Endothelial cell of umbilical vein (primary cell): ENCODE data around the gene STAT1. TPM values are rescaled to one million over a fixed set of nuclear protein-coding genes. Genes with fewer than 3 reads are reported as not detected.

ENCODE experiments used
- BruUV-seq: library from RNA; stranded (reverse); fragments of 400-500 nt; replicated peaks from 2 replicates; lab custom pipeline; 2021; lab: Mats Ljungman, UMichigan
- CTCF ChIA-PET: fragments of 300-600, 350-600 bp; sonication (Branson Sonifier 250); formaldehyde crosslinking; loops from one replicate; lab custom pipeline; 2021; ENCODE audit warnings: antibody characterized with exemption, inconsistent platforms; lab: Charles Lee
- POLR2A ChIA-PET: fragments of 300-600, 350-600 bp; sonication (Branson Sonifier 250); formaldehyde crosslinking; loops from one replicate; lab custom pipeline; 2021; ENCODE audit warnings: antibody characterized with exemption, inconsistent platforms; lab: Charles Lee
- DNase-seq: peaks from one replicate; pipeline ENCODE4 v3.0.0-alpha.2; 2011; ENCODE audit warnings: low read depth, low spot score
- FAIRE-seq: peaks from 2 replicates; lab custom pipeline; 2011; peaks lifted over from hg19 to GRCh38; lab: Jason Lieb, UNC
- H2AFZ ChIP-seq: 2 replicates; pipeline ENCODE4 v1.6.0; 2012; ENCODE audit warnings: low read depth, low read length, control low read depth, inconsistent platforms
- H3K27ac ChIP-seq: 2 replicates; pipeline ENCODE4 v1.5.1; 2011; ENCODE audit warnings: low read depth, mild to moderate bottlenecking, control low read depth, low read length, moderate library complexity; ENCODE audit not compliant: insufficient read depth
- H3K27me3 ChIP-seq, 2 experiments: 2 replicates each; pipeline versions ENCODE4 v1.6.0 to v1.6.1; 2011; ENCODE audit warnings: low read length in 2 of 2, mixed read lengths in 1 of 2; ENCODE audit not compliant: control insufficient read depth in 2 of 2, insufficient read depth in 2 of 2
- H3K36me3 ChIP-seq, 2 experiments: 2 replicates in 1 of 2; 3 replicates in 1 of 2; pipeline ENCODE4 v1.5.1; 2011; ENCODE audit warnings: low read length in 2 of 2, mild to moderate bottlenecking in 1 of 2, moderate library complexity in 1 of 2; ENCODE audit not compliant: control insufficient read depth in 2 of 2, insufficient read depth in 2 of 2; ENCODE audit errors: extremely low read depth in 1 of 2
- H3K4me1 ChIP-seq: 3 replicates; pipeline ENCODE4 v1.5.1; 2011; ENCODE audit warnings: mild to moderate bottlenecking, low read length; ENCODE audit not compliant: control insufficient read depth, insufficient read depth; ENCODE audit errors: extremely low read depth
- H3K4me2 ChIP-seq: 2 replicates; pipeline ENCODE4 v1.6.1; 2011; ENCODE audit warnings: low read length, control low read depth, mixed read lengths; ENCODE audit not compliant: insufficient read depth
- H3K4me3 ChIP-seq, 3 experiments: fragments of 200-600 bp in 1 of 3; sonication (generic), shearing (Covaris generic) in 1 of 3; replicated peaks in 1 of 3; 2 replicates each; pipeline ENCODE4 v1.5.1; 2011 to 2016; ENCODE audit warnings: control low read depth in 3 of 3, low read length in 3 of 3, mild to moderate bottlenecking in 2 of 3, inconsistent platforms in 1 of 3, low read depth in 1 of 3, moderate library complexity in 1 of 3; ENCODE audit not compliant: insufficient read depth in 1 of 3
- H3K79me2 ChIP-seq: 2 replicates; pipeline ENCODE4 v1.6.0; 2012; ENCODE audit warnings: low read length, inconsistent platforms; ENCODE audit not compliant: control insufficient read depth, insufficient read depth
- H3K9ac ChIP-seq: replicated peaks from 2 replicates; pipeline ENCODE3; 2011; ENCODE audit warnings: low read length, control low read depth; ENCODE audit not compliant: insufficient read depth; ENCODE audit errors: extremely low read depth
- H3K9me1 ChIP-seq: replicated peaks from 3 replicates; pipeline ENCODE4 v1.6.0; 2011; ENCODE audit warnings: mild to moderate bottlenecking, low read length; ENCODE audit not compliant: control insufficient read depth, insufficient read depth; ENCODE audit errors: extremely low read depth
- H3K9me3 ChIP-seq: replicated peaks from 2 replicates; pipeline ENCODE4 v1.5.1; 2012; ENCODE audit warnings: low read length, inconsistent platforms; ENCODE audit not compliant: control insufficient read depth, insufficient read depth
- H4K20me1 ChIP-seq: replicated peaks from 2 replicates; pipeline ENCODE3; 2011; ENCODE audit warnings: mild to moderate bottlenecking, low read length; ENCODE audit not compliant: control insufficient read depth, insufficient read depth; ENCODE audit errors: extremely low read depth
- CTCF ChIP-seq, 2 donors: IDR thresholded peaks; 1 replicate in 1 of 2; 2 replicates in 1 of 2; pipeline ENCODE4 v1.5.1; 2011; ENCODE audit warnings: low read length in 2 of 2, mild to moderate bottlenecking in 2 of 2, moderate library complexity in 2 of 2, control low read depth in 1 of 2, inconsistent platforms in 1 of 2, low read depth in 1 of 2; ENCODE audit not compliant: insufficient read depth in 1 of 2; ENCODE audit errors: extremely low read depth in 1 of 2
- EZH2 ChIP-seq: IDR thresholded peaks from 2 replicates; pipeline ENCODE4 v1.6.1; 2012; ENCODE audit warnings: borderline replicate concordance, low read depth, mild to moderate bottlenecking, moderate library complexity, low read length, inconsistent platforms; ENCODE audit not compliant: severe bottlenecking
- FOS ChIP-seq: IDR thresholded peaks from 2 replicates; pipeline ENCODE4 v1.6.1; 2011; ENCODE audit warnings: mild to moderate bottlenecking, low read length, moderate library complexity, borderline replicate concordance; ENCODE audit not compliant: insufficient read depth
- GATA2 ChIP-seq: IDR thresholded peaks from 2 replicates; pipeline ENCODE4 v1.7.0; 2011; ENCODE audit warnings: low read depth, mild to moderate bottlenecking, moderate library complexity, mixed read lengths, low read length; ENCODE audit not compliant: insufficient read length, insufficient read depth
- JUN ChIP-seq: IDR thresholded peaks from 2 replicates; pipeline ENCODE4 v1.6.1; 2011; ENCODE audit warnings: borderline replicate concordance, low read depth; ENCODE audit not compliant: insufficient read length, insufficient read depth
- MAX ChIP-seq: IDR thresholded peaks from 2 replicates; pipeline ENCODE4 v1.6.1; 2011; ENCODE audit not compliant: insufficient read depth, insufficient read length
- MYC ChIP-seq: IDR thresholded peaks from one replicate; pipeline ENCODE4 v1.6.1; 2011; ENCODE audit warnings: mild to moderate bottlenecking, low read depth, low read length
- POLR2A ChIP-seq: IDR thresholded peaks from 2 replicates; pipeline ENCODE4 v1.6.1; 2012; ENCODE audit warnings: low read depth, mild to moderate bottlenecking, control low read depth, low read length
- POLR2AphosphoS5 ChIP-seq: IDR thresholded peaks from 2 replicates; pipeline ENCODE4 v1.6.1; 2012; ENCODE audit warnings: low read depth, mild to moderate bottlenecking, control low read depth, low read length, moderate library complexity; ENCODE audit not compliant: insufficient read depth
- dilution Hi-C: fragments of 300-500 bp; cut with MboI; formaldehyde crosslinking; loops from one replicate; pipeline ENCODE4 v1.15.0; 2019; ENCODE audit warnings: low sequenced_read_pairs; ENCODE audit not compliant: extremely low pct_ligation_motif_present
- intact Hi-C: fragments of 100-400 bp; cut with micrococcal nuclease; formaldehyde crosslinking; loops from one replicate; pipeline ENCODE4 v1.10.0; 2022
- polyA plus RNA-seq, 4 experiments: library from polyadenylated mRNA; depleted of rRNA in 3 of 4; stranded (reverse) in 3 of 4; unstranded in 1 of 4; fragments of >200 nt; gene quantifications; 2 replicates each; pipeline versions ENCODE4 v1.2.1 to v1.2.3, GENCODE V29; 2011 to 2012; ENCODE audit warnings: missing spikeins in 1 of 4
- total RNA-seq: library from RNA; stranded (reverse); gene quantifications from 2 replicates; pipeline ENCODE4 v1.2.3, GENCODE V29; 2021

The STAT1 gene
- total and polyA plus RNA-seq, 2 donors (not counting 3 experiments of a cell fraction or from before 2014, with no cell fraction given) = 64.2 to 67.6 TPM

- no peak for DNase-seq
- Histone ChIP-seq H3K27ac (no peak overlapping the region), H3K79me2 (peaks cover 8% of the 10 kb centered on the region), H3K4me2 (no peak overlapping the region), H4K20me1 (no peaks in the 10 kb centered on the region), H3K4me3 (no peak overlapping the region), H3K27me3 (no peaks in the 10 kb centered on the region), H3K9me3 (no peaks in the 10 kb centered on the region), H3K9me1 (no peaks in the 10 kb centered on the region), H3K9ac (no peak overlapping the region), H2AFZ (no peak overlapping the region), H3K36me3 (peaks cover 5 to 38% of the 10 kb centered on the region in 2 experiments), H3K4me1 (no peaks in the 10 kb centered on the region)
- no TSS peak for BruUV-seq
- TF ChIP-seq EZH2 (no peak), POLR2A (no peak), GATA2 (no peak), POLR2AphosphoS5 (no peak), FOS (no peak), MAX (no peak), MYC (no peak), CTCF (IDR thresholded peaks at IDR 0.05; ENCODE audit: extremely low read depth in 1 of 2, insufficient read depth in 1 of 2, low read depth in 1 of 2, low read length in 2 of 2) (no peak), JUN (no peak)
- no peak for FAIRE-seq
- intact Hi-C loops (no loop called here), dilution Hi-C loops (no loop called here)
- ChIA-PET CTCF (interaction anchor here (0.8 to 1.6 kb wide), 2 partner anchors 10 to 73 kb away, joined by 3 to 5 read pairs; no protein-coding TSS in a partner anchor), POLR2A (no interaction called here)
Observed at GRCh38 chr2:190922376-190922775, 91.6 kb downstream of the STAT1 start.
